Measurements from ENCODE around the gene PRRC1.

DNA sequence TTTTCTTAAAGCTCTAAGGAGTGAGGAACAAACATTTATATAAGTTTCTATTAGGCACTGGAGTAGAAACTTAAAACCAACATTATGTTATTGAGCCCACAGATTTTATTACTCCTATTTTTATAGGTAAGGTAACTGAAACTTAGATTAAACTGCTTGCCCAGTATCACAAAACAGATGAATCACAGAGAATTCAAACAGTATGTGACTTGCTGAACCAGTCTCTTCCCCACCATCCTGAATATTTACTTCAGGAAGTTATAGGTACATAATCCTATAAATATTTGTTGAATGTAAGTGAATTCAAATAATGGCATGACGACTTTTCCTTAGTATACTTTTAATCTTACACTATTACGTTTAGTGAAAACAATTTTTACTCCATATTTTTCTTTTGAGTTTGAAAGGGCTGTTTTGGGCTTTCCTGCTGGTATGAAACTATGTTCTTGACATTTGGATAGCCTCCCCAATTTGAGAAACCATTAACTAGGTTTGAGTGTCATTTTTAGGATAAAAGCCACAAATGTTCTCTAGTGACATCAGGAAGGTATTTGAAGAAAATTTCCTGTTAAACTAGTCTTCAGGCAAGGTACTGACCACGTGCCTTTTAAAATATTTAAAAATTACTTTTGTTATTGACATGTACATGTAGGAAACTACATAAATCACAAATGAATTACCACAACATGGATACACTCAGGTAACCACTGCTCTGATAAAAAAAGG, 39.3 kb downstream of the PRRC1 start:
- TF ChIP-seq MXI1 (conservative IDR thresholded peaks at IDR 0.05; ENCODE audit: poor library complexity, severe bottlenecking) = no peak
- TF ChIP-seq, protein P1, sequence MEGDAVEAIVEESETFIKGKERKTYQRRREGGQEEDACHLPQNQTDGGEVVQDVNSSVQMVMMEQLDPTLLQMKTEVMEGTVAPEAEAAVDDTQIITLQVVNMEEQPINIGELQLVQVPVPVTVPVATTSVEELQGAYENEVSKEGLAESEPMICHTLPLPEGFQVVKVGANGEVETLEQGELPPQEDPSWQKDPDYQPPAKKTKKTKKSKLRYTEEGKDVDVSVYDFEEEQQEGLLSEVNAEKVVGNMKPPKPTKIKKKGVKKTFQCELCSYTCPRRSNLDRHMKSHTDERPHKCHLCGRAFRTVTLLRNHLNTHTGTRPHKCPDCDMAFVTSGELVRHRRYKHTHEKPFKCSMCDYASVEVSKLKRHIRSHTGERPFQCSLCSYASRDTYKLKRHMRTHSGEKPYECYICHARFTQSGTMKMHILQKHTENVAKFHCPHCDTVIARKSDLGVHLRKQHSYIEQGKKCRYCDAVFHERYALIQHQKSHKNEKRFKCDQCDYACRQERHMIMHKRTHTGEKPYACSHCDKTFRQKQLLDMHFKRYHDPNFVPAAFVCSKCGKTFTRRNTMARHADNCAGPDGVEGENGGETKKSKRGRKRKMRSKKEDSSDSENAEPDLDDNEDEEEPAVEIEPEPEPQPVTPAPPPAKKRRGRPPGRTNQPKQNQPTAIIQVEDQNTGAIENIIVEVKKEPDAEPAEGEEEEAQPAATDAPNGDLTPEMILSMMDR (IDR thresholded peaks at IDR 0.05; ENCODE audit: poor library complexity, severe bottlenecking) = no peak
- TF ChIP-seq EZH2 (IDR thresholded peaks at IDR 0.05; ENCODE audit: borderline replicate concordance, insufficient read depth, low read length, poor library complexity, severe bottlenecking) = no peak
- TF ChIP-seq RAD21 (conservative IDR thresholded peaks at IDR 0.05) = no peak
- TF ChIP-seq EP300 (conservative IDR thresholded peaks at IDR 0.05; ENCODE audit: poor library complexity, severe bottlenecking) = no peak
- TF ChIP-seq POLR2AphosphoS5 (IDR thresholded peaks at IDR 0.05) = no peak
